Parathyroid adenoma (tissue), 2 donors: ENCODE data around the gene FFAR3.

Experiments
- H2AFZ ChIP-seq: fragments of 300-600 bp; sonication (generic); one replicate; pipeline ENCODE4 v1.7.0; 2017; ENCODE audit warnings: antibody characterized with exemption, mild to moderate bottlenecking
- H3K27ac ChIP-seq: fragments of 300-600 bp; sonication (generic); one replicate; pipeline ENCODE4 v1.7.0; 2017
- H3K27me3 ChIP-seq: fragments of 300-600 bp; sonication (generic); one replicate; pipeline ENCODE4 v1.7.0; 2017; ENCODE audit warnings: low read length; ENCODE audit not compliant: control insufficient read depth, insufficient read depth
- H3K36me3 ChIP-seq: fragments of 300-600 bp; sonication (generic); one replicate; pipeline ENCODE4 v1.7.0; 2017; ENCODE audit warnings: low read length; ENCODE audit not compliant: control insufficient read depth, insufficient read depth
- H3K4me1 ChIP-seq: fragments of 300-600 bp; sonication (generic); one replicate; pipeline ENCODE4 v1.7.0; 2017; ENCODE audit warnings: control low read depth
- H3K4me2 ChIP-seq: fragments of 300-600 bp; sonication (generic); one replicate; pipeline ENCODE4 v1.7.0; 2017; ENCODE audit warnings: low read length
- H3K4me3 ChIP-seq: fragments of 300-600 bp; sonication (generic); one replicate; pipeline ENCODE4 v1.7.0; 2017; ENCODE audit warnings: low read depth, low read length
- H3K79me2 ChIP-seq: fragments of 300-600 bp; sonication (generic); one replicate; pipeline ENCODE4 v1.7.0; 2017; ENCODE audit warnings: control low read depth
- H3K9ac ChIP-seq: fragments of 300-600 bp; sonication (generic); one replicate; pipeline ENCODE4 v1.7.0; 2017; ENCODE audit warnings: mild to moderate bottlenecking
- H3K9me3 ChIP-seq: fragments of 300-600 bp; sonication (generic); one replicate; pipeline ENCODE4 v1.7.0; 2017; ENCODE audit warnings: low read length; ENCODE audit not compliant: control insufficient read depth
- TF ChIP-seq, protein P1 (sequence below): fragments of 300-600 bp; sonication (generic); IDR thresholded peaks from one replicate; pipeline ENCODE4 v1.7.0; 2017; ENCODE audit warnings: antibody characterized with exemption, mild to moderate bottlenecking
- donor health status: primary hyperparathyroidism.

Gene FFAR3

DNA sequence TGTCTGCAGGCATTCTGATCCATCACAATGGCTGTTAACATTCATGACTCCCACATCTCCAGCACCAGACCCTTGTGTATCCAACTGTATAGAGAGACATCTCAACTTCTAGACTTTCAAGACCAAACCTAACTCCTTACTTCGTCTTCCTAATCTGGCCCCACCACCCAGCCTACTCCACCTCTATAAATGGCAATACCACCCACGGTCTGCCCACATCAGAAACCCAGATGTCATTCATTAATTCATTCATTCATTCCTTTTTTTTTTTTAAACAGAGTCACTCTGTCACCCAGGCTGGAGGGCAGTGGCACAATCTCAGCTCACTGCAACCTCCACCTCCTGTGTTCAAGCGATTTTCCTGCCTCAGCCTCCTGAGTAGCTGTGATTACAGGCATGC, 23.1 kb downstream of the FFAR3 start:
- TF ChIP-seq, protein P1, sequence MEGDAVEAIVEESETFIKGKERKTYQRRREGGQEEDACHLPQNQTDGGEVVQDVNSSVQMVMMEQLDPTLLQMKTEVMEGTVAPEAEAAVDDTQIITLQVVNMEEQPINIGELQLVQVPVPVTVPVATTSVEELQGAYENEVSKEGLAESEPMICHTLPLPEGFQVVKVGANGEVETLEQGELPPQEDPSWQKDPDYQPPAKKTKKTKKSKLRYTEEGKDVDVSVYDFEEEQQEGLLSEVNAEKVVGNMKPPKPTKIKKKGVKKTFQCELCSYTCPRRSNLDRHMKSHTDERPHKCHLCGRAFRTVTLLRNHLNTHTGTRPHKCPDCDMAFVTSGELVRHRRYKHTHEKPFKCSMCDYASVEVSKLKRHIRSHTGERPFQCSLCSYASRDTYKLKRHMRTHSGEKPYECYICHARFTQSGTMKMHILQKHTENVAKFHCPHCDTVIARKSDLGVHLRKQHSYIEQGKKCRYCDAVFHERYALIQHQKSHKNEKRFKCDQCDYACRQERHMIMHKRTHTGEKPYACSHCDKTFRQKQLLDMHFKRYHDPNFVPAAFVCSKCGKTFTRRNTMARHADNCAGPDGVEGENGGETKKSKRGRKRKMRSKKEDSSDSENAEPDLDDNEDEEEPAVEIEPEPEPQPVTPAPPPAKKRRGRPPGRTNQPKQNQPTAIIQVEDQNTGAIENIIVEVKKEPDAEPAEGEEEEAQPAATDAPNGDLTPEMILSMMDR = no peak
- no peak overlapping the region for H3K9ac ChIP-seq
- H3K79me2 ChIP-seq = no peaks in the 10 kb centered on the region
- H3K4me2 ChIP-seq = no peak overlapping the region
- no peaks in the 10 kb centered on the region for H3K27me3 ChIP-seq
- H3K9me3 ChIP-seq = no peaks in the 10 kb centered on the region
- peak overlapping the region; percentile 59 for H2AFZ ChIP-seq
- H3K36me3 ChIP-seq = no peaks in the 10 kb centered on the region
- peak overlapping the region; percentile 55 for H3K27ac ChIP-seq
- no peak overlapping the region for H3K4me3 ChIP-seq
- peaks cover 10% of the 10 kb centered on the region for H3K4me1 ChIP-seq

DNA sequence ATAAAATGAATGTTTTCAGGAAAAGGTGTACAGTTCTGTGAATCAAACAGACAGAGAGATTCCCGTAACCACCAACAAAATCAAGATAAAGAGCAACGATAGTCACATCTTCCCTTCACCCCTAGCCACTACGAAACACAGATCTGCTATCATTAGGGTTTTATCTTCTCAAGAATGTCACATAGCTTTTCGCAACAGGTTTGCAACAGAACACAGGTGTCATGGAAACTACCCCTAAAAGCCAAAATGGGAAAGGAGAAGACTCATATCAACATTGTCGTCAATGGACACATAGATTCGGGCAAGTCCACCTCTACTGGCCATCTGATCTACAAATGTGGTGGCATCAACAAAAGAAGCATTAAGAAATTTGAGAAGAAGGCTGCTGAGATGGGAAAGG, 23.7 kb downstream of the FFAR3 start:
- Histone ChIP-seq H3K9me3 (no peaks in the 10 kb centered on the region), H3K9ac (no peak overlapping the region), H3K27me3 (no peaks in the 10 kb centered on the region), H3K4me3 (no peak overlapping the region), H3K27ac (no peak overlapping the region), H3K79me2 (no peaks in the 10 kb centered on the region), H2AFZ (no peak overlapping the region), H3K4me1 (peaks cover 10% of the 10 kb centered on the region), H3K4me2 (peak overlapping the region; percentile 9), H3K36me3 (no peaks in the 10 kb centered on the region)
- TF ChIP-seq, protein P1 = no peak

DNA sequence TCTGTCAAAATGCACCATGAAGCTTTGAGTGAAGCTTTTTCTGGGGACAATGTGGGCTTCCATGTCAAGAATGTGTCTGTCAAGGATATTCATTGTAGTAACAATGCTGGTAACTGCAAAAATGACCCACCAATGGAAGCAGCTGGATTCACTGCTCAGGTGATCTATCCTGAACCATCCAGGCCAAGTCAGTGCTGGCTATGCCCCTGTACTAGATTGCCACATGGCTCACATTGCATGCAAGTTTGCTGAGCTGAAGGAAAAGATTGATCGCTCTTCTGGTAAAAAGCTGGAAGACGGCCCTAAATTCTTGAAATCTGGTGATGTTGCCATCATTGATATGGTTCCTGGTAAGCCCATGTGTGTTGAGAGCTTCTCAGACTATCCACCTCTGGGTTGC, 25.3 kb downstream of the FFAR3 start:
- Histone ChIP-seq H3K4me1 (peaks cover 15% of the 10 kb centered on the region), H2AFZ (no peak overlapping the region), H3K4me3 (no peak overlapping the region), H3K4me2 (no peak overlapping the region), H3K9ac (no peak overlapping the region), H3K27ac (no peak overlapping the region), H3K79me2 (no peaks in the 10 kb centered on the region), H3K9me3 (no peaks in the 10 kb centered on the region), H3K27me3 (no peaks in the 10 kb centered on the region), H3K36me3 (no peaks in the 10 kb centered on the region)
- TF ChIP-seq, protein P1 = no peak

DNA sequence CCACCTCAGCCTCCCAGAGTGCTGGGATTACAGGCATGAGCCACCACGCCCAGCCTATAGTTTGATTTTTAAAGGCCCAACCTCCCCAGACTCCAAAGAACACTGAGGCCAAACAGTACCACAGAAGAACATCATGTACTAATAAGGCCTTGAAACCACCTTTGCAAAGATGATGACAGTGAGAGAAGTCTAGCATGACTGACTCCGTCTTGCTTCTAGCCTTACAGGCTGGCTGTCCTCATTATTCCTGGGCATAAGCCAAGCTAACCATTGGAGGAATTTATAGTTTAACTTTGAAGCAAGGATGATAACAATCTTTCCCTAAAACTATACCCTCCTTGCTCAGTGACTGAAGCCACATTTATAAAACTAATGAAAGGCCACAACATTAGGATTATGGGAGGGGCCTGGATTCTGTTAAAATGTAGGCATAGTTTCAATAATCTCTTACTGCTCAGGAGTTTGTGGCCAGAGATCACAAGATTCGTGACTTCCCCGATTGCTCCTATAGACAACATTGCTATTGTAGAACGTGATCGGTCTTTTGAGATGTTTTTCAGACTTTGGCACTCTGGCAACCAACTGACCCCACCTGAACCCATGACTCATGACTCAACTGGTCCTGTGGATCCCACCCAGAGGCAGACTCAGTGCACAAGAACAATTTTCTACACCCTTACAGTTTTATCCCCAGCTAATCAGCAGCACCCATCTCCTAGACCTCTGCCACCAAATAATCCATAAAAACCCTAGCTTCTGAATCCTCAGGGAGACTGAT, 30.2 kb downstream of the FFAR3 start:
- no peaks in the 10 kb centered on the region for H3K9me3 ChIP-seq
- H3K4me1 ChIP-seq = peaks cover 32% of the 10 kb centered on the region
- H3K4me3 ChIP-seq = no peak overlapping the region
- H3K27me3 ChIP-seq = no peaks in the 10 kb centered on the region
- no peaks in the 10 kb centered on the region for H3K36me3 ChIP-seq
- peak overlapping the region; percentile 68 for H2AFZ ChIP-seq
- peak overlapping the region; percentile 92 for H3K27ac ChIP-seq
- H3K4me2 ChIP-seq = peak overlapping the region; percentile 64
- no peak overlapping the region for H3K9ac ChIP-seq
- H3K79me2 ChIP-seq = no peaks in the 10 kb centered on the region
- TF ChIP-seq, protein P1 = no peak
